ENCODE results near the gene PHACTR2.
"Not testable (repeated sequence)": the region's sequence is repeated elsewhere in the genome, so short reads cannot be mapped to it uniquely, and the experiment has no call there.

Gene PHACTR2

GRCh38 chr6:143700684-143701348 lies 23.1 kb downstream of the PHACTR2 start:
- DNase-seq = no peak

DNA sequence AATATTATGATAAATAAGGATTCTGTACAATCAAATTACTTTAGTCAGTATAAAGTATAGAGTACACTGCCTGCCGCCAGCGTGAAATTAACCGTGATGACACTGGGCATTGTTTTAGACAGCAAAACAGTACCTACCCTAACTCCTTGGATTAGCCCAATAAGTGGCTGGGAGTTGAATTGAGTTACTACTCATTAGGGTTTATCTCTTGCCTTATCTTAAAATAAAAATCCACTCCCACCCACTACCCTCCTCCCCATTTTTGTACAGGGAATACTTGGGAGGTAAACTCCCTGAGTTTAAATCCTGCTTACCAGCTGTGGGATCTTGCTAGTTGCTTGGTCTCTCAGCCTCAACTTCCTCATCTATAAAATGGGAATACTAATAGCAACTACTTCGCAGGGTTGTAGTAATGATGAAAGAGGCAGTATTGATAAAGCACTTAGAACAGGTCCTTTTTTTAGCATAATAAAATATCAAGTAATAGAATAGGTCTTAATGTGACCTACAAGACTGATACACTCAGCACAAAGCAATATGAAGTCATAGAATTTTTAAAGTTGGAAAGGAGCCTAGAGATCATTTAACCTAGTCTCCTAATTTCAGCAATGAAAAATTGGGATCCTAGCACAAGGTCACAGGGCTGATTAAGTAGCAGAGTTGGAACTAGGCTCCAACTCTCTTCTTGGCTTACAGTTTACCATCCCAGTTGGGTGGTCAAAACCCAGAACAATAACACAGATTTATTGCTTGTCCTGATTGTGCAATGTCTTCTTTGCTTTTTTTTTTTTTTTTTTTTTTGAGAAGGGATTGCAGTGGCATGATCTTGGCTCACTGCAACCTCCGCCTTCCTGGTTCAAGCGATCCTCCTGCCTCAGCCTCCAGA lies 23.8 kb downstream of the PHACTR2 start:
- no peak for DNase-seq

GRCh38 chr6:143705569-143705968 lies 27.8 kb downstream of the PHACTR2 start:
- DNase-seq = no peak

DNA sequence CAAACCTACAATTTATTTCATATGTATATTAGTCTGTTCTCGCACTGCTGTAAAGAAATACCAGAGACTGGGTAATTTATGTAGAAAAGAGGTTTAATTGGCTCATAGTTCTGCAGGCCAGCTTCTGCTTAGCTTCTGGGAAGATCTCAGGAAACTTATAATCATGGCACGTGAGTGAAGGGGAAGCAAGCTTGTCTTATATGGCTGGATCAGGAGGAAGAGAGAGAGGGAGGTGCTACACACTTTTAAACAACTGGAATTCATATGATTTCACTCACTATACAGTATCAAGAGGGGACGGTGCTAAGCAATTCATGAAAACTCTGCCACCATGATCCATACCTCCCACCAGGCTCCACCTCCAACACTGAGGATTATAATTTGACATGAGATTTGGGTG lies 29.9 kb downstream of the PHACTR2 start:
- no peak for DNase-seq

DNA sequence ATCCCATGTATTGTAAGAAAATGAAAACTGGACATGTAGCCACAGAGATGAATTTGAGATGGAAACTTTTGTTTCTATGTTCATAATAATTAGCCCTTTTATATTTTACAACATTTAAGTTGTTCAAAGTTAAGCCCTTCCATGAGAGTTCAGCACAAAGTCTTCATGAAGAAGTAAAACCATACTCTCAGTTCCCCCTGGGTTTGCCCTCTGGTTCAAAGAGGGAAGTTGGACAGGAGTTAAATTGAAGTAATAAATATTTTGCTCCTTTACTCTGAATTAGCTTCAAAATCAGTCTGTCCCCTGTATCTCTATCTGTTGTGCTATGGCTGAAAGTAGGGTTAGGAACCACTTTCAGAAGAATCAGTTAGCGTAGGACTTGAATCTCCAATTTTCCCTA lies 31.1 kb downstream of the PHACTR2 start:
- DNase-seq = no peak

- DNase-seq = no peak
These were observed 33.9 kb downstream of the PHACTR2 start for GRCh38 chr6:143711714-143712113.

DNA sequence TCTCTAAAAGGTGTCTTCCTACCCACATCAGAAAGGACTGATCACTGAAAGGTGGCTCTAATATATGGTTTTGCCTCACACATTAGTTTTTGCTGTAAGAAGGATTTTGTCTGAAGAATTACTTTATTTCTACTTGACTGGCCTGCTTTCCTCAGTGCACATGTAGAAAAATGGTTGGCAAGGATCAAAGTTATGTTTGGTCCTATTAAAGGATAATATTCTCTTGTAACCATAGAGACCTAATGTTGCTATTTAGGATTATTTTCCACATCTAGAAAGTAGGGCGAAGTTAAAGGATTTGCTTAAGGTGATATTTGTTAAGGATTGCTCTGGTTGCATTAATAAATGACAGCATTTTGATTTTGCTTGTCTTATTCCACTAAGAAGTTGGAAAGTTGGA lies 40.7 kb downstream of the PHACTR2 start:
- DNase-seq = no peak

DNA sequence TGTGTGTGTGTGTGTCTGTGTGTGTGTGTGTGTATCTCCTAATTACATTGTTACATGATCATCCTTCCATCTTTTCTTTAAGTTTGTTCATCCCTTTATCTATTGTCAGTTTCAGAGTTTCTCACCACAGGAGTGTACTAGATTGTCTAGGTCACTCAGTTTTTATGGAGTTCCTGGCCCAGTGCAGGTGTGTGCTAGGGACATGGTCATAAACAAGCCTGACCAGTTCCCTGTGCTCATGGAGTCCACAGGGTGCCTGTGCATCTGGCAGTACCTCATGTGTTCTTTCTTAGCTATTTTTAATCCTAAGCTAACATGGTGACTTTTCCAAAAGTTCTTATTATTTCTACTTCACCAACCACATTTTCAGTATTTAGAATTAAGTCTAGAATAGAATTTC lies 43.9 kb downstream of the PHACTR2 start:
- no peak for DNase-seq

DNA sequence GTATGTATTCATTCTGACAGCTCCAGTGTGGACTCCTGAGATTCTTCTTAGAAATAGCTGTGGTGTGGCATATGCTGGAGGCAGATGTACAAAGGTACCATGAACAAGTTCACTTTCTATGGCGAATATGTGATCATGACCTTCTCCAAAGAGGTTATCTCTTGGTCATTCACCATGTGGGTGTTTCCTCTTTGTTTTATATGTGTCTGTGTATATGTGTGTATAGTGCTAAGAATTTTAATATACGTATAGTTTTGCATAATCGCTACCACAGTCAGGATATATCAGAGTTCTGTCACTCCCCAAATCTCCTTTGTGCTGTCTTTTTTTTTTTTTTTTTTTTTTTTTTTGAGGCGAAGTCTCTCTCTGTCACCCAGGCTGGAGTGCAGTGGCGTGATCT lies 47.1 kb downstream of the PHACTR2 start:
- no peak for DNase-seq

DNA sequence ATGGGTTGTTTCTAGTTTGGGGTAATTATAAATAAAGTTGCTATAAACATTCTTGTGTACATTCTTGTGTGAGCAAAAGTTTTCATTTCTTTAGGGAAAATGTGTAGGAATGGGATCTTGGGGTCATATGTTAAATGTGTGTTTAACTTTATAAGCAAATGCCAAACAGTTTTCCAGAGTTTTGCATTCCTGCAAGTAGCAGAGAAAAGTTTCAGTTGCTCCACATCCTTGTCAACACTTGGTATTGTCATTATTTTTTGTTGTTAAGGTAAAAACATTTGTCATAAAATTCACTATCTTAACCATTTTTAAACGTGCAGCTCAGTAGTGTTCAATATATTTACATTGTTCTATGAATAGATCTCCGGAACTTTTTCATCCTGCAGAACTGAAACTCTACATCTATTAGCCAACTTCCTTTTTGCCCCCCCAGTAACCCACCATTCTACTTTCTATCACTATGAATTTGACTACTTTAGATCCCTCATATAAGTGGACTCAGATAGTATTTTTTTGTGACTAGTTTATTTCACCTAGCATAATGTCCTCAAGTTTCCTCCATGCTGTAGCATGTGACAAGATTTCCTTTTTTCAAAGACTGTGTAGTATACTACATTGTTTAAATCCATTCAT lies 48.4 kb downstream of the PHACTR2 start:
- no peak for DNase-seq

- no peak for DNase-seq
These were observed 49.3 kb downstream of the PHACTR2 start for GRCh38 chr6:143727035-143727434.

- no peak for DNase-seq
These were observed 54.0 kb downstream of the PHACTR2 start for GRCh38 chr6:143731789-143732188.

DNA sequence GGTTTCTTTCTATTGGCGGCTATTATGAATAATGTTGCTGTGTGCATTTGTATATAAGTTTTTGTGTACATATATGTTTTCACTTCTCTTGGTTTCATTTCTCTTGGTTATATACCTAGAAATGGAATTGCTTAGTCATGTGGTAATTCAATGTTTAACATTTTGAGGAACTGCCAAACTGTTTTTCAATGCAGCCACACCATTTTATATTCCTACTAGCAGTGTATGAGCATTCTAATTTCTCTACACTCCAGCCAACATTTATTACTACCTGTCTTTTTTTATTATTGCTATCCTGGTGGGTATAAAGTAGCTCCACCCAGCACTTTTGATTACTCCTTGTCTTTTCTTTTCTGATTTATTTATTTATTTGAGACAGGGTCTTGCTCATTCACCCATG lies 54.8 kb downstream of the PHACTR2 start:
- no peak for DNase-seq

- DNase-seq = no peak
These were observed 55.7 kb downstream of the PHACTR2 start for GRCh38 chr6:143733510-143733909.

GRCh38 chr6:143734641-143735063 lies 56.9 kb downstream of the PHACTR2 start:
- no peak for DNase-seq

- not testable (repeated sequence) for DNase-seq
These were observed 60.4 kb downstream of the PHACTR2 start for GRCh38 chr6:143738072-143738690.

- DNase-seq = no peak
These were observed 61.6 kb downstream of the PHACTR2 start for GRCh38 chr6:143739341-143739851.

GRCh38 chr6:143740213-143740612 lies 62.4 kb downstream of the PHACTR2 start:
- DNase-seq = no peak

- DNase-seq = no peak
These were observed 63.7 kb downstream of the PHACTR2 start for GRCh38 chr6:143741480-143741879.

DNA sequence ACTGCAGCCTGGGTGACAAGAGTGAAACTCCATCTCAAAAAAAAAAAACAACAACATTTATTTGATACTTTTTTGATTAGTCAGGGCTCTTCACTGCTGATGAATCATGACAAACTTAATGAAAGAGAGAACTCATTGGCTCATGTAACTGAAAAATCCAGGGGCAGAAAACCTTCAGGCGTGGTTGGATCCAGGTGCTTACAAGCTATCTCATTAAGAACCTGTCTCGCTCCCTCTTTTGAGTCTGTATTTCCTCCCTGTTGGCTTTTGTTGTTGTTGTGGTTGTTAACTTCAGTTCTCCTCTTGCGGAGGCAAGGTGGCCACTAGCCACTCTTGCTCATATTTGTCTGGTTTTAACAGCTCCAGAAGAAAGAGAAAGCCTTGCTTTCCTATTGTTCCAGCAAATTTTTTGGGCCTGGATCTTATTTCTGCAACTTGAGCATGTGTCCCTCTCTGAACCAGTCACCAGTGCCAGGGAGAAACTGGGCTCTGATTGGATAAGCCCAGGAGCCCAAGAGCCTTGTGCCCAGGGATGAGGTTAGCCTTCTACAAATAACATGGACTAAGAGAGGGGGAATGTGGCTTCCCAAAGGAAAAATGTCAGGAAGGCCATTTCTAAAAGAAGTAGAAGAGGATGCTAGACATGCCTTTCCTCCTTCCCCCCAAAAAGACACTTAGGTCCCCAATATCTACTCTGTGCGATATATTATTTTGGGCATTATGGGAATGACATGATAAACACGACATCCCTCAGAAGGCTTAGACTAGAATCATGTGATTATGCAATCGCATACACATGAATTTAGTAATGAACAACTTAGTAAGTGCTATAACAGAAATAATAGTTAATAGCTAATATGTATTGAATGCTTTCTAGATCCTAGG lies 64.5 kb downstream of the PHACTR2 start:
- DNase-seq = no peak

DNA sequence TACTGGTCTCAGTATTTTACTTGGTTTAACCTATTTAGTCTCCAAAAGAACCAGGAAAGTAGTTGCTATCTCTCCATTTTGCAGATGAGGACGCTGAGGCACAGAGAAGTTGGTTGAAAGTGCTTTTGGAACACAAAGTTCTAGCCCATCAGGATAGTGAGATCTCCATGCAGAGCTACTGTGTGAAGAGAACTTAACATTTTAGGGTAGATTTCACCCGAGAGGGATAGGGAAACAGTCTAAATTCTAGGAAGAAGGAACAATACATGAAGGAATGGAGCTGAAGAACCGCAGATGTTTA lies 65.1 kb downstream of the PHACTR2 start:
- no peak for DNase-seq
